Measurements from ENCODE around the gene HBE1.
"Not testable (repeated sequence)": the region's sequence is repeated elsewhere in the genome, so short reads cannot be mapped to it uniquely, and the experiment has no call there.

Gene HBE1

GRCh38 chr11:5269715-5270147, at the start of gene HBE1:
Gene HBE1, minus strand, starts transcription at chr11:5269945. Its CDS starts 55 bp downstream, at chr11:5269890.
- no peak for DNase-seq

DNA sequence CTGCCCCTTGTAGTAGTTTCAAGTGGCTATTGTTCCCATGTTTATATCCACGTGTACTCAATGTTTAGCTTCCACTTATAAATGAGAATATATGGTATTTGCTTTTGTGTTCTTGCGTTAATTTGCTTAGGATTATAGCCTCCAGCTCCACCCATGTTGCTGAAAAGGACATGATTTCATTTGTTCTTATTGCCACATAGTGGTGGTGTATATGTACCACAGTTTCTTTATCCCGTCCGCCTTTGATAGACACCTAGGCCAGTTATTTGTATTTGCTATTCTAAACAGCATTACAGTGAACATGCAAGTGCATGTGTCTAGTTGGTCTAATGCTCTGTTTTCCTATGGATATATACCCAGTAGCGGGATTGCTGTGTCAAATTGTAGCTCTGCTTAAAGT, 47.5 kb upstream of the HBE1 start:
- DNase-seq, result no peak

GRCh38 chr11:5313326-5314023, 43.7 kb upstream of the HBE1 start:
- not testable (repeated sequence) for DNase-seq

- DNase-seq, result no peak
These were observed 40.7 kb upstream of the HBE1 start for GRCh38 chr11:5310423-5310822.

DNA sequence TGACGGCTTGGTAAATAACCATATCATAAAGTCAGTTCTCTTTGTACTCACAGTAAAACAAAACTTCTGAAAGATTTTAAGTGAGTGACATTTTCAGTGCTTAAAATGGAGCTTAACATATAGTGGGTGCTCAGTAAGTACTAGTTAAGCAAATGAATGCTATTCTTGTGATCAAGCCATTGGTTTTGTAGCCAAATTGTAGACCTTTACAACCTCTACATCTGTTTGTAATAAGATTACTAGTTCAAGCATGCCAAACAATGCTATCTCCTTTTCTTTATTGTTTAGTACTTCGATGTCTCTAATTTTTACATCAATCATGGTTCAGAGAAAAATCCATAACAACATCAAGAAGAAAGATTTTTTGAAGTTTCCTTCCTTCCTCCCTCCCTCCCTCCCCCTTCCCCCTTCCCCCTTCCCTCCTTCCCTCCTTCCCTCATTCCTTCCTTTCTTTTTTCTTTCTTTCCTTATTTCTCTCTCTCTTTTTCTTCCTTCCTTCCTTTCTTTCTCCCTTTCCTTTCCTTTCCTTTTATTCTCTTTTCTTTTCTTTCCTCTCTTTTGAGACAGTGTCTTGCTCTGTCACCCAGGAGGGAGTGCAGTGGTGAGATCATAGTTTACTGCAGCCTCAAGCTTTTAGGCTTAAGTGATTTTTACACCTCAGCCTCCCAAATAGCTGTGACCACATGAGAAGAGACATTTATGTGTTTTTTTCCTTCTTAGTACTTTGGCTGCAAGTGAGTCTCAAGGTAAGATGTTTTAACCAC, 37.7 kb upstream of the HBE1 start:
- no peak for DNase-seq

DNA sequence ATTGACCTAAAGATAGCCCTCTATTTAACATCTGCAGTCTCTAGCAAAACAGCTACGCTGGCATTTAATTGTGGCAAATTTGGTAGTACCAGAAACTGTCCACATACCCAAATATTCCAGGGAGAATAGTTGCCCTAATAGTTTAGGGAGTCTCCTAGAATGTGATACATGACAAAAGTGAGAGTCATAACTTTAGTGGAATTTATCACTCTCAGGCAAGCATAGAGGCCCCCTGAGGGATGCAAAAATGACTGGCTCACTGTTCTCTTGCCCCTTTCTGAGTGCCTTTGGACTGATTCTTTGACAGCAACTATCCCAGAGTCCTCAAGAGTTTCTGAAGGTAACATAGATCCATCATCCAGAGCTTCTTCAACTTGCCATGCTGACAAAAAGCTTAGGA, 34.3 kb upstream of the HBE1 start:
- DNase-seq, result no peak

DNA sequence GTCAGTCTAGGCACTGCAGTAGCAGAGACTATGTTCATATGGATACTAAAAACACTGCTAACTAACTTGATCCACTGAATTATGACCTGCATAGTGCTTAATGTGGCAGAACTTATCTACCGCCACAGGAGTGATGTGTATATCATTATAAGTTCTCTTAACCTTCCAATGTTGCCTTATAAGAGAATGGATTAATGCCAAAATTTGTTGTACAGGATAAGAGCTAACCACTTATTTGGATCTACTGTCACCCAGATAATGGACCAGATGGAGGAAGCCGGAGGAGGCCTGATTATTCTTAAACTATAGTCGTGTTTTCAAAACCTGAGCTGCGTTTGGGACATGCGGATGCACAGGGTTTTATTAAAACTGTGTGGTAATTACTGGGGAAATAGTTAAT, 33.9 kb upstream of the HBE1 start:
- no peak for DNase-seq

DNA sequence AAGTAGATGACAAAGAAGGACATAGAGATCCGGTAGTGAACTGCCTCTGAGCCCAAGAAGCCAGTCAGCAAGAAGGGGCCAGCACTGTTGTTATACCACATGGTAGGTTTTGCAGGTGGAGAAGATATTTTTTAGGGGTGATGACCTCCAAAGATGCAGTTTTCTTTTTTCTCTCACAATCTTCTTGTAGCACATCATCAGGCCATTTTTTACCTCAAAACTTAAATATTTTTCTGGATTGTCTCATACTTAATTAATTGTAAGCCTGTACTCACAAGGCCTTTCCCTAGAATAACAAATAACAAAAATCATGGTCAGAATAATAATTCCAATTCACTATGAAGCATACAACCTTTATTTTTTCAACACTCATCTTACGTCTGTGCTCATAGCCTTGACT, 32.1 kb upstream of the HBE1 start, which contains the start of gene OR51B4:
OR51B4 (minus strand) TSS at position 101 of the 400 bp plus-strand sequence; CDS start at position 101, 0 bp downstream.
- DNase-seq, result no peak

GRCh38 chr11:5300251-5300650, 30.5 kb upstream of the HBE1 start:
- DNase-seq, result no peak

DNA sequence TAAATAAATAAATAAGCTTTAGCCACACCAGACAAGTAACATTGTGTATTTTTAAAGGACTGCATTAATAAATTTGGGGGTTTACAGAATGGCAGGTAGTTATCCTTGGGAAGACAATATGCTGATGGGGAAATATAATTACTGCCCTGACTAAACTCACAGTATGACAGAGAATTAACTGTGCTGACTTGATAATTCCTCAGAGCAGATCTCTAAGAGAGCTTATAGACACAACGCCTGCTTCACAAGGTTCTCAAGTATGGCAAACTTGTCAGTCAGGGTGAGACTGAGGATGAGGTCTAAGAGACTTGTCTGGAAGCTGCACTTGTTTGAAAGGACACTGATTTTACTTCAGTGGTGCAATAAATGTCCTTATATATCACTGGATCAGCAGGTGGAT, 28.7 kb upstream of the HBE1 start:
- DNase-seq, result no peak

- DNase-seq, result no peak
These were observed 28.1 kb upstream of the HBE1 start for GRCh38 chr11:5297721-5298323.

GRCh38 chr11:5294342-5294995, 24.7 kb upstream of the HBE1 start:
- not testable (repeated sequence) for DNase-seq

- no peak for DNase-seq
These were observed 23.3 kb upstream of the HBE1 start for GRCh38 chr11:5293028-5293427.

DNA sequence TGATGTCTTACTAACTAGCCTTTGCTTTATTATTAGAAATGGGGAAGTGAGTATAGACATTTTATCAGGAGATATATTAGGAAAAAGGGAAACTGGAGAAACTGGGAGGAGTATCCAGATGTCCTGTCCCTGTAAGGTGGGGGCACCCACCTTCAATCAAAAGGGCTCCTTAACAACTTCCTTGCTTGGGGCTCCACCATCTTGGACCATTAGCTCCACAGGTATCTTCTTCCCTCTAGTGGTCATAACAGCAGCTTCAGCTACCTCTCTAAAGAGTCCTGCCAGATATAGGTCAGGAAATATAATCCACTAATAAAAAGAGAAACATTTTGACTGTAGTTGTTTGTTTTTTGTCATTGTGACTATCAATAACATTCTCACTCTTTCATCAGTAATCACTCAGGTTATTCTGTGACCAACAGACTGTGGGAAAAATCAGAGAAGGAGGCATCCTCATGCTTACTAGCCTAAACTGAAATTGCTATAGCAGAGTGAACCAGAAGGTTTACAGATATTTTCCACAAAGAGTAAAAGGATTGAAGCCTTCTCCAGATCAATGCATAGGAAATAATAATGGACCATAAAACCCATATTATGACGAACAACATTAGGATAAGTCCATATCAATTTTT, 21.6 kb upstream of the HBE1 start:
- no peak for DNase-seq

DNA sequence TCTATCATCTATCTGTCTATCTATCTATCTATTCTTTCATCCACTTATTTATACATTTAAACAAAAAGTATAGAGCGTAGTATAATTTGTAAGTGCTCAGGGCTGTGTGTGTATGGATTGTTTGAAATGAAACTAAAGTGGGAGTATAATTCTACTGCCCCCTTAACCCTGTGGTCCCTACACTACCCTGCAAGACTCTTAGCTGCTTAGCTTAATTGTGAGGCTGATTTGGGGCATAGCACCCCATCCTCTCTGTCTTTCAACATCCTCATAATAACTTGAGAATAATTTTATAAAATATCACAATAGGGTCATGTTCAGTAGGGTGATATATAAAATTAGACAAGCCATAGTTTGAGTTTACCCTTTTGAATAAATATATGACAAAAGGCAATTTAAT, 20.4 kb upstream of the HBE1 start:
- DNase-seq, result no peak

DNA sequence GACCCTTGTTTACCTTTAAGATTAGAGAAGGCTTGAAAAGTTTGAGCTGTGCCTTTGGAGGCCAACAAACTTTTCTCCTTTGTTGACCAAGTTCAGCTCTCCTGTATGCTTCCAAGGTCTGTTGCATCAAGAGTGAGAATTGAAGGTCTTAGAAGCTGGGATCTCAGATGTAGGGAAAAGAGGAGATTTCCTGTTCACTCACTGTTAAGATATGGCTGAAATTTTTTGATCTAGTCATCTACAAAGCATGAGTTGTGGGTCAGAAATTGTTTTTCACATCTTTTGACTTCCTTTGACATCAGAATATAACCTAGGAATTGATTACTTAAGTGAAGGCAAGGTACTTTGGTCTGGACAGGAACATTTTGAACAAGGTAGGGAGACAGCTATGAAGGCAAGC, 20.0 kb upstream of the HBE1 start:
- no peak for DNase-seq

DNA sequence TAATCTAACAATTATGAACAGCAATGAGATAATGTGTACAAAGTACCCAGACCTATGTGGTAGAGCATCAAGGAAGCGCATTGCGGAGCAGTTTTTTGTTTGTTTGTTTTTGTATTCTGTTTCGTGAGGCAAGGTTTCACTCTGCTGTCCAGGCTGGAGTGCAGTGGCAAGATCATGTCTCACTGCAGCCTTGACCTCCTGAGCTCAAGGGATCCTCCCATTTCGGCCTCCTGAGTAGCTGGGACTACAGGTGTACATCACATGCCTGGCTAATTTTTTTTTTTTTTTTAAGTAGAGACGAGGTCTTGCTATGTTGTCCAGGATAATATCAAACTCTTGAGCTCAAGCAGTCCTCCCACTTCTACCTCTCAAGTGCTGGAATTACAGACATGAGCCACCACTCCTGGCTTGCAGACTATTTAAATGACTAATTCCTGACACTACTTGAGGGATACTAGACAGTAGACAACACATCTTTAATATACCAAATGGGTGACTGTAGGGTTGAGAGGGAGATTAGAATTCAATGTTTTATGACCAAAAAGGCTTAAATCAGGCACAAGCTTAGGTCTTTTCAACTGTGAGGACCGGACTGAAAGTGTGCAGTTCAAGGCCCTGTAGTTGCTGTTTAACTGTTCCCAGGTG, 19.3 kb upstream of the HBE1 start:
- no peak for DNase-seq

DNA sequence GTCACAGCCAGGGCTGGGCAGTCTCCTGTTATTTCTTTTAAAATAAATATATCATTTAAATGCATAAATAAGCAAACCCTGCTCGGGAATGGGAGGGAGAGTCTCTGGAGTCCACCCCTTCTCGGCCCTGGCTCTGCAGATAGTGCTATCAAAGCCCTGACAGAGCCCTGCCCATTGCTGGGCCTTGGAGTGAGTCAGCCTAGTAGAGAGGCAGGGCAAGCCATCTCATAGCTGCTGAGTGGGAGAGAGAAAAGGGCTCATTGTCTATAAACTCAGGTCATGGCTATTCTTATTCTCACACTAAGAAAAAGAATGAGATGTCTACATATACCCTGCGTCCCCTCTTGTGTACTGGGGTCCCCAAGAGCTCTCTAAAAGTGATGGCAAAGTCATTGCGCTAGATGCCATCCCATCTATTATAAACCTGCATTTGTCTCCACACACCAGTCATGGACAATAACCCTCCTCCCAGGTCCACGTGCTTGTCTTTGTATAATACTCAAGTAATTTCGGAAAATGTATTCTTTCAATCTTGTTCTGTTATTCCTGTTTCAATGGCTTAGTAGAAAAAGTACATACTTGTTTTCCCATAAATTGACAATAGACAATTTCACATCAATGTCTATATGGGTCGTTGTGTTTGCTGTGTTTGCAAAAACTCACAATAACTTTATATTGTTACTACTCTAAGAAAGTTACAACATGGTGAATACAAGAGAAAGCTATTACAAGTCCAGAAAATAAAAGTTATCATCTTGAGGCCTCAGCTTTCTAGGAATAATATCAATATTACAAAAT, 18.6 kb upstream of the HBE1 start:
- DNase-seq, result no peak

GRCh38 chr11:5286901-5287300, 17.2 kb upstream of the HBE1 start:
- DNase-seq, result no peak

DNA sequence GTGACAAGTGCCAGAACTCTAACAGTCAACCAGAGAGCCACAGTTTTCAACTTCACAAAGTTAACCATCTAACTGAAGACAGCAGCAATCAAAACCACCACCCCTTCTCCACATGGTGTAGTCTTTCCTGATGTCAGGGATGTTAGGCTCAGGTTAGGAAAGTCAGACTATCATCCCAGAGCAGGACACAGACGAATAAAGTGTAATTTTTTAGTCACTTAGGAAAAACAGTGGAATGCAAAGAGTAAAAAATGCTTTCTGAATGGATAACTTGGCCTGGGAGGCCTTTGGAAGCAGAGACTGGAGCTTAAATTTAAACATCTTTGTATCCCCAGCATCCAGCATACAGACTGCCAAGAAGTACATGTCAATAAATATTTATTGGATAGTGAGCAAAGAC, 16.6 kb upstream of the HBE1 start:
- no peak for DNase-seq

DNA sequence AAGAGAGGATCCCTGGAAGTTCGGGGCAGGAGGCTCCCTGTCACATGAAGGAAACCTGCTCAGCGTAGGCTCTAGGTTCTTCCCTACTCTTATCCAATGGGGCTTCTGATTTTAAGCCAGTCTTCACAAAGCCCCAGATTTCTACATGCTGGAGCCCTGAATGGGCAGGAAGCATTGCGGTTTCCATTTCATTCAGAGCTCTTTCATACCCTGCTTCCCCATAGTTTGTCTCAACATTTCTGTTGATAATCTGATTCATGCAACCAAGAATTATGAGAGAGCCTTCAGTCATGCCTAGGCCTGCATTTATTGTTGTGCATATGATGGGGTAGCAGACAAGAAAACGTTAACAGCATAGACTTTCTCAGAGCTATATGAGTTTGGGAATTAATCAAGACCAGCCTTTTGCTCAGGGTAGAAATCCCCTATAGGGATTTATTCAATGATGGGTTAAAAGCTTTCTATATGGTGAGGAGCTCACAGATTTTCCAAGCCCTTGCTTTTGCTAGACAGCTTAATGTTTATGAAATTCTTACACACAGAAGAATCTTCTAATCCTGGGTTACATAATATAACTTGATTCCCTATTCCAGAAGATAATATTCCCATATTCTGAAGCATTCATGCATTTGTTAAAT, 16.1 kb upstream of the HBE1 start:
- no peak for DNase-seq
